WI38 (cell line): Measurements from ENCODE around the gene TNFRSF8.

Experiments used
- H3K4me3 ChIP-seq: 2 replicates; pipeline ENCODE4 v1.5.1; 2011; ENCODE audit warnings: low read depth, mild to moderate bottlenecking, control low read depth, low read length
- TF ChIP-seq, protein P1 (sequence below): IDR thresholded peaks from 2 replicates; pipeline ENCODE4 v1.5.1; 2012; ENCODE audit warnings: low read depth, mild to moderate bottlenecking, control low read depth, low read length

TNFRSF8 gene

DNA sequence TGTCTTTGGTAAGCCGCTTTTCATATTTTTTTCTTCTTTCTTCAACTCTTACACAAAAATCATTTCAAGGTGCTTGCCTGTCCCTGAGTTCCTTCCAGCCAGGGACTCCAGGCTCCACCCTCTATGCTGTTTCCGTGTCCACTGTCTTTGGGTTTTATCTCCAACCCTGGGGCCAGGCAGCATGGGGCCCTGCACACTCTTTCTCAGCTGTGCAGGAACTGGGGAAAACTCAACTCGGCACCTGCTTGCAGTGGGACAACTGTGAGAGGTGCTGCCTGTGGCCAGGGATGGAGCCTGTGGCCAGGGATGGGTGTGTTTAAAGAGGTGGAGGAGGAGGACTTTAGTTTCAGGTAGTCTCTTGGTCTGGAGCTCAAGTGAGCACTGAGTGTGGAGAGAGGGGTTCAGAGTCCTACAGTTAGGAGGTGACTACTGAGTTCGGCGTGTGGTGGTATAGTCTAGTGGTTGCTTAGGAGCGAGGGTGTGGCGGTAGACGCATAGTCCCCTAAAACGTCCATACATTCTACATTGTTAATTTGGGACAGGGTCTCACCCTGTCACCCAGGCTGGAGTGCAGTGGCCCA is 13.4 kb downstream of the TNFRSF8 start:
- TF ChIP-seq, protein P1, sequence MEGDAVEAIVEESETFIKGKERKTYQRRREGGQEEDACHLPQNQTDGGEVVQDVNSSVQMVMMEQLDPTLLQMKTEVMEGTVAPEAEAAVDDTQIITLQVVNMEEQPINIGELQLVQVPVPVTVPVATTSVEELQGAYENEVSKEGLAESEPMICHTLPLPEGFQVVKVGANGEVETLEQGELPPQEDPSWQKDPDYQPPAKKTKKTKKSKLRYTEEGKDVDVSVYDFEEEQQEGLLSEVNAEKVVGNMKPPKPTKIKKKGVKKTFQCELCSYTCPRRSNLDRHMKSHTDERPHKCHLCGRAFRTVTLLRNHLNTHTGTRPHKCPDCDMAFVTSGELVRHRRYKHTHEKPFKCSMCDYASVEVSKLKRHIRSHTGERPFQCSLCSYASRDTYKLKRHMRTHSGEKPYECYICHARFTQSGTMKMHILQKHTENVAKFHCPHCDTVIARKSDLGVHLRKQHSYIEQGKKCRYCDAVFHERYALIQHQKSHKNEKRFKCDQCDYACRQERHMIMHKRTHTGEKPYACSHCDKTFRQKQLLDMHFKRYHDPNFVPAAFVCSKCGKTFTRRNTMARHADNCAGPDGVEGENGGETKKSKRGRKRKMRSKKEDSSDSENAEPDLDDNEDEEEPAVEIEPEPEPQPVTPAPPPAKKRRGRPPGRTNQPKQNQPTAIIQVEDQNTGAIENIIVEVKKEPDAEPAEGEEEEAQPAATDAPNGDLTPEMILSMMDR, result no peak
- H3K4me3 ChIP-seq, result no peak overlapping the region

DNA sequence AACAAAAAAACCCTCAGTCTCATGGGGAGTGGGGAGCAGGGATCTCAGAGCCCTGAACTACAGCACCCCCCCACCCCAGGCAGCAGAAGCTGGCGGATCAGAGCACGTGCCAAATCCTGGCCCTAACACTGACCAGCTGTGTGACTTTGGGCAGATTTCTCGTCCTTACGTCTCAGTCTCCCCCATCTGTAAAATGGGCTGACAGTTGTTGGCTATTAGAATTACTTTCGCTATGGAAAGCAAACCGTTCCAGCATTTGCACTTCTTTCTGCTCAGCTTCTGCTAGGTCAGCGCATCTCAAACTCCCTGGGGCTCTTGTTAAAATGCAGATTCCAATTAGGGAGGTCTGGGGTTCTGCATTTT is 15.5 kb downstream of the TNFRSF8 start:
- no peak overlapping the region for H3K4me3 ChIP-seq

GRCh38 chr1:12078938-12079861 is 16.1 kb downstream of the TNFRSF8 start:
- TF ChIP-seq, protein P1, result peak; percentile 64
- no peak overlapping the region for H3K4me3 ChIP-seq

More for the DNA sequence above, 15.5 kb downstream of the TNFRSF8 start:
- TF ChIP-seq, protein P1, result no peak

DNA sequence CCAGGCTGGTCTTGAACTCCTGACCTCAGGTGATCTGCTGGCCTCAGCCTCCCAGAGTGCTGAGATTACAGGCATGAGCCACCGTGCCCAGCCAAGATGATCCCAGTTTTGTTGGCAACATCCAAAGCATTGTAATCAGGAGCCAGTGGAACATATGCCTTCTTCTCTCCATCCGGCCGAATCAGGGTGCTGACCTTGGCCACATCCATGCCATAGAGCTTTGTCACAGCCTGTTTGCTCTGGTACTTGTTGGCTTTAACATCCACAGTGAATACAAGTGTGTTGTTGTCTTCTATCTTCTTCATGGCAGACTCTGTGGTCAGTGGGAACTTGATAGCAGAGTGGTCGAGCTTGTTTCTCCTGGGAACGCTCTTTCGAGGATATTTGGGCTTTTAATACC is 17.1 kb downstream of the TNFRSF8 start:
- no peak overlapping the region for H3K4me3 ChIP-seq
- TF ChIP-seq, protein P1, result no peak

GRCh38 chr1:12080773-12081556 is 17.9 kb downstream of the TNFRSF8 start:
- TF ChIP-seq, protein P1, result no peak
- no peak overlapping the region for H3K4me3 ChIP-seq

DNA sequence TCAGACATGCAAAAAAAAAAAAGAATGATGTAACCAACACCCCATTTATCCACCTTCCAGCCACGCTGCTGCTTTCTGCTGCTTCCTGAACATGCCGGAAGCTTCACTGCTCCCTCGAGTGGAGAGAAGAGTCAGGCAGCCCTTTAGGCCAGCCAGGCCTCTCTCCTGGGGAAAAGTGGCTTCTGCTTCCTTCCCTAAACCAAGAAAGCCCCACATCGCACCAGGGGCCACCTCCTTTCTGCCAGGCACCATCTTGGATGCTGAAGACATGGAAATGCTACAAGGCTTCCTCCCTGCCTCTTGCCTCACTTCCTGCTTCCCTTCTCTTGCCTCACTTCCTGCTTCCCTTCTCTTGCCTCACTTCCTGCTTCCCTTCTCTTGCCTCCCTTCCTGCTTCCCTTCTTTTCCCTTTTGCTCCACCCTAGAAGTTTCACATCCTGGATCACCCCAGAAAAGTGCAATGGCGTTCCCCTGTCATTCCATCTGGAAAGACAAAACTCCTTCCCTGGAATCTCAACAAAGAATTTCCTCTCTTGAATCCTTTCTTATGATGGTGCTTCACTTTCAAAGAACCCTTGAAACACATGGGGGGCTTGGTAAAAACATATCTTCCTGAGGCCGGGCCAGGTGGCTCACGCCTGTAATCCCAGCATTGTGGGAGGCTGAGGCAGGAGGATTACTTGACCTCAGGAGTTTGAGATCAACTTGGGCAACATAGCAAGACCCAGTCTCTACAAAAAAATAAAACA is 18.7 kb downstream of the TNFRSF8 start:
- H3K4me3 ChIP-seq, result no peak overlapping the region

More for the DNA sequence above, 18.7 kb downstream of the TNFRSF8 start:
- TF ChIP-seq, protein P1, result no peak
